ENCODE data around the gene GM2A. TPM values are rescaled to one million over a fixed set of nuclear protein-coding genes. Genes with fewer than 3 reads are reported as not detected.
A peak's percentile ranks its signal among the peaks of the same experiment; 100 is the strongest.

Gene GM2A
- 9.2 and 14.7 TPM in 2 replicates for total RNA-seq

DNA sequence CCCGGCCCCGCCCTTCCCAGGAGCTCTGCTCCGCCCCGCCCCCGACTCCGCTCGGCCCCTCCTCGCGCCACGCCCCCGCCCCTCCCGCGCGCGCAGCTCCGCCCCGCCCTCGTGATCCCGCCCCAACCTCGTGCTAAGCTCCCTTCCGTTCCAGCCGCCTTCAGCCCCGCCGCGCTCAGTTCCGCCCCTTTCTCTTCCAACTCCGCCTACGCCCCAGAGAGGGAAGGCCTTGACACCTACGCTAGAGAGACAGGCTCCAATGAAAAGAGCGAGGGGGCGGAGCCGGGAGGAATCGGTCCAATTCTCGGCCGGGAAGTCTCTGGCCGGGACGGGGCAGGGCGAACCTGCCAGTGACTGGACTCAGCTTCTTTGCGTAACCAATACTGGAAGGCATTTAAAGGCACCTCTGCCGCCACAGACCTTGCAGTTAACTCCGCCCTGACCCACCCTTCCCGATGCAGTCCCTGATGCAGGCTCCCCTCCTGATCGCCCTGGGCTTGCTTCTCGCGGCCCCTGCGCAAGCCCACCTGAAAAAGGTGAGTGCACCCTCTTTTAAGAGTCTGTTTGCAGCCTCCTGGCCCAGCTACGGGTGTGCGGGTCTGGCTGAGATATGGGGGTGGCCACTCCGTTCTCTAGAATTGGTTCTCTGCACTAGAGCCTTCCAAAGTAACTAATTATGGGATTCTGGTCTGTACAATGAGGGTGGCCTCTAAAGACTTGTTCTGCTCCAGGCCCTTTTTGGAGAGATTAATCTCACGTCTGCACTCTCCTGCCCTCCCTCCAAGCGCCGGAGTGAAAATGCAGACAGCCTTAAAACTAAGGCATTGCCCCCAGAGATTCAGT lies at the start of gene GM2A:
Gene GM2A (plus strand): TSS at position 424 of the 843 bp plus-strand sequence. CDS start 32 bp downstream, at position 456.
- DNase-seq (ENCODE audit: low read depth in 2 of 2), result peak; percentile 97 to 100

DNA sequence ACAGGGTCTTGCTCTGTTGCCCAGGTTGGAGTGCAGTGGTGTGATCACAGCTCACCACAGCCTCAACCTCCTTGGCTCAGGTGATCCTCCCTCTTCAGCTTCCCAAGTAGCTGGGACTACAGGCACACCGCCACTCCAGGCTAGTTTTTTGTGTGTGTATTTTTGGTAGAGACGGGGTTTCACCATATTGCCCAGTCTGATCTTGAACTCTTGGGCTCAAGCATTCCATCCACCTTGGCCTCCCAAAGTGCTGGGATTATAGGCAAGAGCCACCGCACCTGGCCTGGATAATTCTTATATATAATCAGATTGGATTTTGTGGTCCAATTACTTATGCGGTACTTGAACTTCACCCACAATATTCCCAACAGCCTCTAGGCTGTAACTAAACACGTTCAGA lies 48.9 kb upstream of the GM2A start:
- no peak for DNase-seq (ENCODE audit: low read depth in 2 of 2)

DNA sequence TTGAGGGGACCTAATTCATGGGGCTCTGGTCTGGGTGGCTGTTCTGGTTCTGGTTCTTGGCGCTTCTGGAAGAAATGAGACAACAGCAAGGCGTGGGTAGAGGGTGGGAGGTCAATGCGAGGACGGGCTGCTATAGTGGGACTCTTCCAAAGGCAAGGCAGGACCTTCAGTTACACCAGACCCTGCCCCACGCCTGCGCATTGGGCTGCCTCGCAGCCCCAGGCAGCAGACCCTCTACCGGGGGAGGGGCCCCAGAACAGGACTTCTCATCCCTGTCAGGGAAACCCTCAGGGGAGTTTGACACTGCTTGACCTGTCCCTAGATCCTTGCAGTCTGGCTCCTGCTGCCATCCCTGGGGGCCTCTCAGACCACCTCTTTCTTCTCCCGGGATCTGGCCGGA lies 47.6 kb upstream of the GM2A start:
- DNase-seq (ENCODE audit: low read depth in 2 of 2), result no peak

DNA sequence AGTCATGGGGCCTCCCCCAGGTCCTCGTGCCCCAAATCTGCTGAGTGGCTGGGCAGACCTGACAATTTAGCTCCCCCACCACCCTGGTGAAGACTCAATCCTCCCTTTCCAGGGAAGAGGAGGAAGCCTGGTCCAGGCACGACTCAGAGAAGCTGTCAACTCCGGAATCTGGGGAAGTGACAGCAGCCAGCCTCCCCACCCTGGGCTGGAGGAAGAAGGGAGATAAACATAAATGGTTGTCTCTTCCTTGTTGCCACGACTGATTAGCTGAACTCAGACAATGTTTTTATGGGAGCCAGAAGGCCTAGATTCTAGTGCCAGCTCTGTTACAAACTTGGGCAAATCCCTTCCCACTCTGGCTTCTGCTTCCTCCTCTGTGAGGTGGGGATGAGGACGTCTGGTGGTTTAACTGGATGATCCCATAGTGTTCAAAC lies 44.5 kb upstream of the GM2A start:
- DNase-seq (ENCODE audit: low read depth in 2 of 2), result no peak

DNA sequence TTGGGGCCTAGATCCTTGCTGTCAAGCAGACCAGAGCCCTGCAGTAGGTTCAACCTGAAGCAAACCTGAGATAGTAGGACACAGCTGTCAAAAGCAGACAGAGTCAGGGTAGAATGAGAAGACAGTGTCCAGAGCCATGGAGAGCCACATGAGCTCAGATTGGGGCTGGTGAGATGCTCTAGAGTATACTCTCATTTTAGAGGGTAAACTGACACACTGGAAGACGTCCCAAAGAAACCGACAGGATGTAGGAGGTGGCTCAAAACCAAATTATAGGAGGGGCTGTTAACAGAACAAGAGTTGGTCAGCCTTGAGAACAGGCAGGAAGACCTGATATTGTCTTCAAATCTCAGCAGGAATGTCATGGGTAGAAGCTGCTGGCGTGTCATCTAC lies 40.6 kb upstream of the GM2A start:
- DNase-seq (ENCODE audit: low read depth in 2 of 2), result no peak

DNA sequence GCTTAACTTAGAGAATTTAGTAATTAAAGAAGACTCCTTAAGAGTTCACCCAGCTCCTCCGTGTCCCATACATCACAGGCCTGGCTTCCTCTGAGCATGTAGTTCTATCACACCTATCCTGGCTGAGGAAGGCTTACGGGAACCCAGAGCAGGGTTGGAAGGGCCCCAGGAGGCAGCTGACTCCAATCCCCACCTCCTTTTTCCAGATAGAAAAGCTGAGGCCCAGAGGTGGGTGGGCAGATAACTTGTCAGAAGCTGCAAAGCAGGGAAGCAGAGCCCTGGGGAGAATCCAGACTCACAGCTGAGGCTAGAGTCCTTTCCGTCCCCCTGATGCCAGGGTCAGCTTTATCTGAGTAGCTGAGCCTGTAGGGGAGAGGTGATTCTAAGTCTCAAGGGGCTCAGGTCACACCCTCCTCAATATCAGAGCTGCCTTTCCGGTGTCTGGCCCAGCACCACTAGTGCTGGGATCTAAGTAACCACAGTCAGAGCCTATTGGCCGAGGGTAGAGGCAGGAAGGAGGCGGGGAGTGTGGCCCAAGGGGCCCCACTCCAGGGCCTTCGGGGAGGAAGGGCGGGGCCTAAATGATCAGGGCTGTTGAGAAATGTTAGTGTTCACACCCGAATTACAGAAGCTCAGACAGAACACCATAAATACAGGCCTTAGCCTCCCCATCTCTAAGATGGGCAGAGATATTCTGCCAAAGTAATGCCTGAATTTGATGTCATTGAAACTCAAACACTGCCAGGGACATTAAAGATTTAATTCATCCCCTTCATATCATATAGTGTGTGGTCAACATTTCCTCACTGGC lies 39.0 kb upstream of the GM2A start:
- DNase-seq (ENCODE audit: low read depth in 2 of 2), result peak in 1 of 2 donors; percentile 21

DNA sequence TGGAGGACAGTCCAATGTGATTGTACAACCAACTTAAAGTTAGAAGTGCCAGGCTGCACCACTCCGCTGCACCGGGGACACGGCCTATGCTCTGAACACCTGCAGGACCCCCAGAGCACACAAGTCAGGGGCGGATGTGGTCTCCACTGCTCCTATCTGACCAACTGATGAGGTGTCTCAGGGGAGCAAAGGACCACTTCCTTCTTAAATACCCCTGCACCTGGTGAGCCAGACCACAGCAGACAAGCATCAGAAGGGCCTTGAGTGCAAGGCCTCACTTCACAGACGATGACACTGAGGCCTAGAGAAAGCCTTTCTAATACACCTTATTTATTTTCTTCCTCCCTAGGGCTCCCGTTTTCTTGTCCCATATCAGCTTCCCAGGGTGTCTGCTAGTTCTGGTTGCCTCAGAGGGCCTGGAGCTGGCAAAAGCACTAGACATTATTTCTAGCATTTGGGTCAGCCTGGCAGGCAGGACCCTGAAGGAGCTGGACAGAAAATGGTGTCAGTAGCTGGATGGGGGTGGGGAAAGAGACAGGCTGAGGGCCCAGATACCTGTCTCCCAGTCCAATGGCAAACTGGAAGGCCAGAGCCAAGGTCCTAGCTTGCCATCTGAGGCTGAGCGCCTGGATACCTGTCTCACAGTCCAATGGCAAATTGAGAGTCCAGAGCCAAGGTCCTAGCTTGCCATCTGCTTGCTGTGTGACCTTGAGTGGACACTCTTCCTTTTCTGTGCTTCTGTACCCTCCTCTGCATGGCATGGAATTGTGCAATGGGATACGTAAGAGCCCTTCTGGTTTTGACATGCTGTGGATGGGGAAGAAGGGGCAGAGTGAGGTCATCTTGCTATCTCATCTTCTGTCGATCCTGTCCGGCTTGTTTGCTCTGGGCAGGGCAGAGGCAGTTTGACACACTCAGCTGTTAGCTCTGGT lies 38.1 kb upstream of the GM2A start:
- no peak for DNase-seq (ENCODE audit: low read depth in 2 of 2)

DNA sequence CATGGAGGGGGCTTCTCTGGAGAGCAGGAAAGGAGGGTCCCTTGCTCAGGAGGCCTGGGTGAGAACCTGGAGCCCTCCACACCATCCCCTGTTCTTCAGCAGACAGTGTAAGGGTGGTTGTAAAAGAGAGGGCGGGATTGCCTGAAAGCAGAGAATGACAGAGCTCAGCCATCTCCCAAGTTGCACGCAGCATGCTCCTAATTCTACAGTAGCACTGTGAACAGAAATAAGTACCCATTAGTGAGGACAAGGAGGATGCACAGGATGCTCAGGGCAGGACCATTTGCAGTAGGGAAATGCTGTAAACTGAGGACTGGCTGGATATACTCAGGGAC lies 37.5 kb upstream of the GM2A start:
- DNase-seq (ENCODE audit: low read depth in 2 of 2), result no peak

DNA sequence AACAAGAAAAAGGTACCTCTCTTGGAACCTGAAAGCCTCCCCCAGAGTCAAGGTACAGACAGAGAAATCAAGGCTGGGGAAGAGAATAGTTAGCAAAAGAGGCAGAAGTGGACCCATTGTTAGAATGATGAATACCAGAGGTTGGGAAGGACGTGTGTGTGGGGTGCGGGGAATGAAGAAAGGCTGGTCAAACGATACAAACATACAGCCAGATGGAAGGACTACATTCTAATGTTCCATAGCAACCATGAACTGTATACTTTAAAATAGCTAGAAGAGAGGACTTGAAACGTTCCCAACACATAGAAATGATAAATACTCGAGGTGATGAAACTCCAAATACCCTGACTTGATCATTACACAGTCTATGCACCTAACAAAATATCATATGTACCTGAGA lies 36.2 kb upstream of the GM2A start:
- DNase-seq (ENCODE audit: low read depth in 2 of 2), result no peak

DNA sequence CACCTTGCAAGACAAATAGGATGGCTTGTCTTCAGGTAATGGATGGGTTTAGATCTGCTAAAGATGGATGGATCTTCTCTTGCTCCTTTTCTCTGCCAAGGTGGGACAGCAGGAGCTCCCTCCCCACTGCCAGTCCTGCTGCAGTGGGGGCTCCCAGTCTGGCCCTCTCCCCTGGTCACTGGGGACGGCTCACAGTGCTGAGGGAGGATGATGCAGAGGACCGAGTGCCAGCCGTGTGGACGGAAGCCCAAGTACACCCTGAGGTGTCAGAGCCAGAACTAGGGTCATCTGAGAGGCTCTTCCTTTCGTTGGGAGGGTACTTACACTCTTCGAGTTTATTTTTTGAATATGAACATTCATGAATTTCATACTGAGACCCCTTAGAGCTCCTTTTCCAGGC lies 34.8 kb upstream of the GM2A start:
- no peak for DNase-seq (ENCODE audit: low read depth in 2 of 2)

DNA sequence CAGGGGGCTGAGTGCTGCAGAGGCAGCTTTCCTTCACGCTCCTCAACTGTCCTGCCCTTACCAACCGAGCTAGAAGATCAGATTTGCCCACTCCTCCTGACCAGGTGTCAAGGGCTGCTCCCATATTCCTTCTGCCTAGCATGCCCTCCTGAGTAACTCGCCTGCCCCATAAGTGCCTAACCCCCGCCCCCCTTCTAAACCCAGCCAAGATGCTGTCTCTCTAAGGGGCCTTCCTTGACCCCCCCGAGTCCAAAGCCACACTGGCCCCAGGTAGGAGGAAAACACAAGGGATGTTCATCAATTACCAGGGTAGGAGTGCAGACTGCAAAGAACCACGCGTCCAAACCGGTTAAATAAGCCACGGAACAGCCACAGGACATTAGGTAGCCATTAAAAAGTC lies 33.8 kb upstream of the GM2A start:
- no peak for DNase-seq (ENCODE audit: low read depth in 2 of 2)

DNA sequence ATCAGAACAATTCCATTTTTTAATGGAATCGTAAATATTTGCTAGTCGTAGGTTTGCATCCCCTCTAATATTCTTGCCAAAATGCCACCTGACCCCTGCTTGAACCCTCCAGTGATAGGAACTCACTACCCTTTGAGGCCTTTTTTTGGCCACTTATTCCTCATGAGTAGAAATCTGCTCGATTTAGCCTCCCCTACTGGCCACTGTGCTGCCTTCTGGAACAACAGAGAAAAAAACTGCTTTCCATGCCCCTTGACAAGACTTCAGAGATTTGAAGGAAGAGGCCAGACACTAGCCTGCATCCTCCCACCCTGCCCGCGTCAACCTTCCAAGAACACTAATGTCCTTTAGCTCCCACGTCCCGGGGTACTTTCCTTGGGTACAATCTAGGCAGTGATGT lies 33.2 kb upstream of the GM2A start:
- no peak for DNase-seq (ENCODE audit: low read depth in 2 of 2)

DNA sequence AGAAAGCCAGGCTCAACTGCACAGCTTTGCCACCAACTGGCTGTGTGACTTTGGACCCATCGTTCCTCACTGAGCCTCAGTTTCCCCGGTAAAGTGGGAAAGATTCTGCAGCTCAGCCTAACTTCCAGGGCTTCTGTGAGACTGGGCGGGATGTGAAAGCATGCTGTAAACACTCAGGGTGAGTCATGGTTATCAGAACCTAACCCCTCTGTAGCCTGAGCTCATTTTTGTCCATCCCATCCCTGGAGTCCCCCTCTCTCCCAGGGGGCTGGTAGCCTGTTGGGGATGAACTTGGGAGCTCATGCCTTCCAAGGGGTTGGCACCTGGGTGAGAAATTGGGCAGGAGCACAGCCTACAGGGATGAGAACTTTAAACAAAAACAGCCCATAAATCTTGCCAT lies 31.4 kb upstream of the GM2A start:
- DNase-seq (ENCODE audit: low read depth in 2 of 2), result no peak

DNA sequence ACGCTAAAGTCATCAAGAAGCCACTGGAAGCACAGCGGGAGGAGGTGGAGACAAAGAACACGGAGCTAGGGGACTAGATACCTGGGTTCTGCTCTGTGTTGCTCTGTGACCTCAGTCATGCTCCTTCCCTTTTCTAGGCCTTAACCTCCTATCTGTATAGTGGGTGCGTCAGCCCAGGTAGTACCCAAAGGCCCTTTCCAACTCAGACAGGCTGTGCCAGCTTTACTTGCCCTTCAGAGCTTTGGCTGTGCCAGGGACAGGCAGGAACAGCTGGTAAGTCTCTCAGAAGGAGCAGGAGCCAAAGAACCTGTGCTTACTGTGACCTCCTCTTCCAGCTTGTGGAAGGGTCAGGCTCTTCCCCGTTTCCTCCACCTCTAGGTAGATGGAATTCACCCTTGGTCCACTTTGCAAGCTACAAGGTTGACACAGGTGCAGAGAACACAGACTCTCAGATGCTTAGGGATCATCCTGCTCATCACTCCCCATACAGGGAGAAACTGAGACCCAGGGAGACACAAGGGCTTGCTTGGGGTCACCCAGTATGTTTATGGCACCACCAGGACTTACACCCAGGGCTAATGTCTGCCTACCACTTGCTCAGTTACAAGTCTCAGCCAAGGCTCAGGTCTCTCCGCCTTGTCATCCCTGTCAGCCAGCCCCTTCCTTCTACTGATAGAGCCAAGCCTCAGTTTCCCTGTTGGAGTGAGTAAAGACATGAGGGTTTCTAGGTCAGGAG lies 30.8 kb upstream of the GM2A start:
- no peak for DNase-seq (ENCODE audit: low read depth in 2 of 2)

DNA sequence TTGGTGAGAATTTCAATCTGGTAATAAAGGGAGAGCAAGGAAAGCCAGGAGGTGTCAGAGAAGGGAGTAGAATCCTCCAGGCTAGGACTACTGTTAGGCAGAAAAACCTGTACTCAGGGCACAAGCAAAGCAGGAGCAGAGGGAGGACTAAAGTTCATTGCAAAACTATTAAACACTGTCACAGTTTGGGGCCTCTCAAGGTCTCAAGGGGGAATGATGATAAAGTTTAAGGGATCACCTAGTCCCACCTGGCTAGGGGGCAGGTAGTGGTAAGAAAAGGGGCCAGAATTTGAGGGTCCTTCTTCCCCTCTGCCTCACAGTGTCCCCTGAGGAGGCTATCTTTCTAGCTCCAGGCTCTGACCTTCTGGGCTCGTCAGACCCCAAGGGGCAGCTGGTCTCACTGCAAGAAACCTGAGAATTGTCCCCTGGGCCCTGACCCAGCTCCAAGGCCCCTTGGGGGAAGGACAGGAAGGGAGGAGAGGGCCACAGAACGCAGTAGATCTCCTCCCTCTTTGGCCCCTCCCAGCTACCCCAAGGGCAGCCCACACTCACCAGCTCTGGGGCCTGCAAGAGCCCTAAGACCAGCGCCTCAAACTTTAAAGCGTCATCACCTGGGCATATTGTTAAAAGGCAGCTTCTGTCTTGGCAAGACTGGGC lies 30.1 kb upstream of the GM2A start:
- DNase-seq (ENCODE audit: low read depth in 2 of 2), result no peak

DNA sequence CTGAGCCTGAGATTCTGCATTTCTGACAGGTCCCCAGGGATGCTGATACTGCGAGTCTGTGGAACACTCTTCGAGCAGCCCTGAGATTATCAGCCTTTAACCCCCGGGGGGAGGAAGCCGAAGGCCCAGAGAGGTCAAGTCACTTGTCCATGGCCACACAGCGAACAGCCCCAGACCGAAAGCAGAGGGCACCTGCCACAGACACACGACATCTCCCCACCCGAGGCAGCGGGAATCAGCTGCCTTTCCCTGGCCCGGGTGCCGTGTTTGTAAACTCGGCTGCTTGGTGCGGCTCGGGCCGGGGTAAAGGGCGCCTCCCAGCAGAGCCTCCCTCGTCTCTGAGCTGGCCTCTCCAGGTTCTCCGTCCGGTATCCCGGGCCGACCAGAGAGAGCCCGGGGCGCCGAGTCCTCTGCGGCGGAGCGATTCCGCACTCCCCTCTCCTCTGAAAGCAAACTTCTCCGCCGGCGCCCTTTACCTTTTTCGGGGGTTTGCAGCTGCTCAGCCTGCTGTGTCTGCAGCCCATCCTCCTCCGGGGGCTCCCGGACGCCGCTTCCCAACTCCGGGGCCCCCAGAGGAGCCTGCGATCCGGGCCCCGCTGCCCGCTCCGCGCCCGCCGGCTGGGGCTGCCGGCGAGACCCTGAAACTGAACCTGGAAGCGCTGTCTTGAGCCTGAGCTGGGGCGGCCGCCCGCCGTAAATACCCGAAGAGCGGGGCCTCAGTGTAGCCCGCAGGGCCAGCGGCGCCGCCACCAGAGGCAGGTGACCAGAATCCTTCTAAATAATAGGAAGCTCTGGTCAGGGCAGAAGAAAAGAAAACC lies 29.3 kb upstream of the GM2A start, which contains the start of gene CCDC69:
Gene CCDC69 (minus strand): TSS at position 646 of the 818 bp plus-strand sequence. CDS start 122 bp downstream, at position 524.
- DNase-seq (ENCODE audit: low read depth in 2 of 2), result peak; percentile 30 to 78

DNA sequence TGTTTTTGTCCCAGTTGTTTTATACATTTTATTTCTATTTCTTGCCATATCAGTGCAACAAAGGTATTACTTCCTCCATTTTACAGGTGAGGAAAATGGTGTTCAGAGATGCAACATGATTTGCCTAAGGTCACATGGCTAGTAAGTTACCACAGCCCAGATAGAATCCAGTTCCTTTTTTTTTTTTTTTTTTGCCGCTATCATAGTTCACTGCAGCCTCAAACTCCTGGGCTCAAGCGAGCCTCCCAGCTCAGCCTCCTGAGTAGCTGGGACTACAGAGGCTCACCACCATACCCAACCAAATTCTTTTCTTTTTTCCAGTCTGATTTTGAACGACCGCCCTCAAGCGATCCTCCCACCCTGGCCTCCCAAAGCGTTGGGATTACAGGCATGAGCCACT lies 28.6 kb upstream of the GM2A start:
- DNase-seq (ENCODE audit: low read depth in 2 of 2), result no peak

DNA sequence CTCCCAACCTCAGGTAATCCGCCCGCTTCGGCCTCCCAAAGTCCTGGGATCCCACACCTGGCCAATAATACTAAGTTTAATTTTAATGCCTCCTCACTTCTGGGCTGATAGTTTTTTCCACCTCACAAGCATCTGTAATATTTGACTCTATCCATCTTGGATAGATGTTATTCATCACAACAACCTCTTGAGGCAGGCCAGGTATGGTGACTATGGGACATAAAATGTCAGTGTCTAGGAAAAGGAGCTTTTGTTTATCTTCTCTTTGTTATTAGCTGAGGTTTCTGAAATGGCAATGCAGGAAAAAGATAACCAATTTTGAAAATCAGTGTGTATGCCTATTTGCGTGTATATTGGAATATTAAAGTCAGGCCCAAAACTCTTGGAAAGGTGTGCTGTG lies 27.9 kb upstream of the GM2A start:
- DNase-seq (ENCODE audit: low read depth in 2 of 2), result no peak

DNA sequence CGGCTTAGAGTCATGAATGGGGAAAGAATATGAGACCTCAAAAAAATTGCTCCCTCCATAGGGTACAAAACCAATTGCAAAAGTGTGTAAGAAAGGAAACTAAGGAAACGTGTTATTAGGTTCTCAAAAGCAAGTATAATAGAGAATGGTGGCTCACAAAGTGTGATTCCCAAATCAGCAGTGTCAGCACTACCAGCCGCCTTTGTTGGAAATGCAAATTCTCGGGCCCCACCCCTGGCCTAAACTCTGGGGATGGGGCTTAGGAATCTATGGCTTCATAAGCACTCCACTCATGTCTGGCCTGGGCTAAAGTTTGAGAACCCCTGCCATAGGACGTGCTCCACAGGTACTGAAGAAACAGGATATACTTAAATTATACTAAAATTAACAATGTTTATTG lies 27.5 kb upstream of the GM2A start:
- DNase-seq (ENCODE audit: low read depth in 2 of 2), result no peak

Data from dermis microvascular lymphatic vessel endothelial cell (primary cell).